Femur (tissue), 1 donor: ENCODE data around the gene CLDN12.
A peak's percentile ranks its signal among the peaks of the same experiment; 100 is the strongest.

Experiments used
- DNase-seq: peaks from one replicate; pipeline ENCODE4 v3.0.0-alpha.2; 2017

Gene CLDN12

DNA sequence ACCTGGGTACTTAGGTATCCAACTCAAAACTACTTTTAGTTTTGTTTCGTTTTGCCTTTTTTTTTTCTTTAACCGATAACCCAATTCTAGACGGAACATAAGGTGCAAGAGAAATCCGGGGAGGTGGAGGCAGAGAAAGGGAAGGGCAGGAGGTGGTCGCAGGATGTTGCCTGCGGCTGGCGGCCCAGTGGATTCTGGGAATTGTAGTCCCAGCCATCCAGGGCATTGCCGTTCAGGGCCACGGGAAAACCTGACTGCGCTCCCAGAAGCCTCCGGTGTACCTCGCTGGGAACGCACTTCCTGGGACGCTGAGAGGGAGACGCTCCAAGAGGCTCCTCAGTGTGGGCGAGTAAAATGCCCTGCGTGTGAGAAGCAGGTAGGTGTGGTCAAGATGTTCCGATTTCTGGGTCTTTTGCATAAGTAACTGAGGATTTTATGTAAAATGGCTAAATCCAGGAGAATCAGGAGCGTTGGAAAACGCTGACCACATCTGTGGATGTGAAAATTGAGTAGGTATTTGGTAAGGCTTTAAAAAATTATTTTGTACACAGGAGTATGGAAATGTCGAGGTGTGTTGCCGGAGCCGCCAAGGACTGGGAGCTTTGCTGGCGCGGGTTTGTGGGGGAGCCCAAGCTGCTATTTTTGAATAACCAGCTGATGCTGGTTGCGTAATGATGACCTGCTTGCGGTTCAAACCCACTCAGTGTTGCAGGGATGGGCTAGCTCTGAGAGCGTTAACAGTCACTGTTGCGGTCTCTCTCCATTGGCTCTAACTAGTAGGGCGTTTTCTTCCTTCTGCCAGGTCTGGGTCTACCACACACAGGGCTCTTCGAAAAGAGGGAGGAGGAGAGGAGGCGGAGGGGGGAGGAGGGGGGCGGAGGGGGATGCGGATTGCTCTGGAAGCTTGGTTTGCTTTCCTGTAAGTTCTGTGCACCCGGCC, at the start of gene CLDN12:
Gene CLDN12 (plus strand): TSS at position 288 of the 940 bp plus-strand sequence. CDS start 9,216 bp downstream, outside the sequence.
- DNase-seq, result peak; percentile 91

DNA sequence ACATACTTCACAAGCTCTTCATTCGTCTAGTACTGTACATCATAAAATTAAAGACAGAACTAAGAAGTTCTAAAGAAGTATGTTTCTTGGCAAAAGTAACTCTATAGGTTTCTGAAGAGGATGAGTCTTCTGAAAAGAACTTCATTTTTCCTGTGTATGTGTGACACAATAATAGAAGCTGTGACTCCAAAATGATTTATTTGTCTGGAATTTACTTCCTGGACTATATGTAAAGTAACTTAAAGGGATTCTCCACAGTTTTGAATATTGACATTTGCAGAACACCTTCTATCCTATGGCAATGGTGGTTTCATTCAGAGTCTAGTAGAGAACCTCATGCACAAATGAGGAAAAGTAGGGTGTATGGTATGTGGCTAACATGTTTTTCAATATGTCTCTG, 19.8 kb upstream of the CLDN12 start:
- DNase-seq, result no peak

DNA sequence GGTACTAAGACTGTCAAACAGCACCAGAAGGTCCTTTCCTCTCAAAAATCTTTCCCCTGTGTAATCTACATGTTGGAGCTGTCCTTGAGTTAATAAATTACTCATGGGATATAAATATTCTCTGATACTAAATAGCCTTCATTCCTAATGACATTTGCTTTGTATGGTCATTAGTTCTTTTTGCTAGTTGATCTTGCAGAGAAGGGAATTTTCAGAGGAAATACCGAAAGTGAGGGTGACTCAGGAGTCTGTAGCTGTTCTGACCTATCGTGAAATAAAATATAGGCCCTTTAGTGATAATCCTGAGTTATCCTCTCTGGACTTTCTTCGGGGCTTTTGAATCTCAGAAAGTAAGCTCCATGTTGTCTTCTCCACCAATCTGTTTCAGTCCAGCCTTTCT, 19.4 kb upstream of the CLDN12 start:
- no peak for DNase-seq

DNA sequence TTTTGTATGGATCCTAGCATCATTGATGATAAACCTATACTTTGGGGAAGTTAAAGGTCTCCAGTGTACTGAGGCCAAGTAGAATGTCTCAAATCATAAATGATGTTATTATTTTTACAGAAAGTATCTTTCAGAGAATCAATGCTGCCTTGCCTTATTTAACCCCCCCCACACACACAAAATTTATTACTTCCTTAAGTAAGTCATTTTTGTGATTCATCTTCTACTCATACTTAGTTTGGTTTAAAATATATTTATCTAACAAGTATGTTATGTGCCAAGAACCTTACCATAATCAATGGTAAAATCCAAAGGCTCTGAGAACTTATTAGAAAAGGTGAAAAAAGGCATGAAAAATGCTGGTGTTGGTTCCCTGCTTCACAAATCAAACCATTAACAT, 18.8 kb upstream of the CLDN12 start:
- no peak for DNase-seq

DNA sequence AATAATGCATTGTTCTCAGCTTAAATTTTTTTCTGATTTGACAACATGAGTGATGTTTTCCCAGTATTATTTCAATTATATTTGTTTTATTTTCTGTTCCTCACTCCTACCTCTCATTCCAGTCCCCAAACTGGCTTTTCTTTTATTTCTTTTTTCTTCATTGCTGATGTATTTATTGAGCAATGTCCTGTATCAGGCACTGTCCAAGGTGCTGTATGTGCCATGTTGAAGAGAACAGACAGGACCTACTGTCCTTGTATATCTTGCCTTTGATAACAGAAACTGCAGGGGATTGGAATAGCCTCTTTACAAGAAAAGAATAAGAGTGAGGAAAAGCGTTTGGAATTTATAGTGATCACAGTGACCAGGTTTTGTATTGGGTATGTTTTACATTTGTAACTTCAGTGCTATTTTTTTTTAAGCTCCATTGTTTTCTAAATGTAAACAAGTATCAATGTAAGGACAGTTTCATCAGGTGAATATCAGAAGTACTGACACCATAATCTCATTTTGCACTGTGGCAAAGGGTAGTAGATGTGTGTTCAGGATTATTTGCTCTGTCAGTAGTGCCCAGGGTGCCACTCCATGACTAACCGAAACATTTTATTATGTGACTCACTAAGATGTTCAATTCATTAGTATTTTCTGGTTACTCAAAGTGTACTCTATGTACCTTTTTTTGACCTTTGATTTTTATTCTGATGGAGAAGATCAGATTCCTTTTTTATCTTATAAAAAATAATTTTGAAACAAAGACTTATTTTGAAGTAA, 15.6 kb upstream of the CLDN12 start:
- DNase-seq, result no peak

DNA sequence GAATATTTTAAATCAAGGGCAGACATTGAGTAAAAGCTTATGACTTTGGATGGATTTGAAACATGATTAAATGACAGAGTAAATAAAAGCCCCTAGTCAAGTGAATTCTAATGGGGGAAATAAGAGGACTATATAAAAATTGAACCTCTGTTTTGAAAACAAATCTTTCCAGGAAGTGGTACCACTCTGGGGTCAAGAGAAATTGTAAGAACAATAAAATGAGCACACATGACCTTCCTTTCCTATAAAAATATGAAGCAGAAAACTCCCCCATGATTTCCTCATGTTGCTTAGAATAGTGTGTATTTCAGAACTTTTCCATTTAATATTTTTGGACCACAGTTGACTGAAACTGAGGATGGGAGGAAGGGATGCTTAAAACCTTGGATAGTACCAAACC, 12.3 kb upstream of the CLDN12 start:
- DNase-seq, result no peak

DNA sequence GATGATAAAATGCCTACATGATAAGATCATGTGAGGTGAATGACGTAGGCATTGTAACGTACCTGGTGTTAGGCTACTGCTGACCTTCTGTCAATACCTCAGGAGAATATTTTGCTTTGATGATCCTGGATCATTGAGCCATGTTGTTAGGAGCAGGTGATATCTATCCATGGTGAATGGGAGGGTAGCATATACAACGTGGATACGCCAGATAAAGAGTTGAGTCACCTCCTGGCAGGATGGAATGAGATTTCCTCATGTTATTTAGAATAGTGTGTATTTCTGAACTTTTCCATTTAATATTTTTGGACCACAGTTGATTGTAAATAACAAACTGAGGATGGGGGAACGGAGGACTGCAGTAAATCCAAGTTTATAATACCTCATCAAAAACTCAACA, 11.8 kb upstream of the CLDN12 start:
- DNase-seq, result no peak

DNA sequence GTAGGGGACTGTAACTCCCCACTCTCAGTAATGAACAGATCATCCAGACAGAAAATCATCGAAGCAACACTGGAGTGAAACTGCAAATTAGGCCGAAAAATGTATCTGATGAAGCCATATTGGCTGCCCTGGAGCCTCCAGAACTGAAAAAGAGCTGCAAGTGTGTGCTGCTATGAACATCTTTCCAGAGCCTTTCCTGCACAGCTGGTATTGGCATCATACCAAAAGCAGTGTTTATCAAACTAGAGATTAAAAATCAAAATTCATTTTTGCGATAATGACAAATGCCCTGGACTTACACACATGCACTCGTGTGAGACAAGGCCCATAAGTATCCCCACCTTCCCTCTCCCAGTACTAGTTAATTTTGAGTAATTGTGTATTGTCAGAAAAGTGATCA, 6.8 kb upstream of the CLDN12 start:
- no peak for DNase-seq

DNA sequence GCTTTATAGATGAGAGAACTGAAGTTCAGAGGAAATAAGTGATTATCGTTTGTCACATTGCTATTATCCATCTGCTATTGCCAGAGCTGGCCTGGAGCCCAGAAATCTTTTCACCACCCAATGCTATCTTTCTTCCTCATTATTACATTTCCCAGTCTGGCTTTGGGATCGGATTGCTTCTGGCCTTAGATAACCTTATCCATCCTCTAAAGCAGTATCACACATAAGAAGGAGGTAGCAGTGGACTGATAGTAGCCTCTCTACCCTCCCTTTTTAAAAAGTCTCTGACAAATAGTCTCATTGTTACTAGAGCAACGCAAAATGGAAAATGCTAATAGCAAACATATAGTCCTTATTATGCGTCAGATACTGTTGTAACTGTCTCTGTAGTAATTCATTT, 1.3 kb upstream of the CLDN12 start:
- no peak for DNase-seq

DNA sequence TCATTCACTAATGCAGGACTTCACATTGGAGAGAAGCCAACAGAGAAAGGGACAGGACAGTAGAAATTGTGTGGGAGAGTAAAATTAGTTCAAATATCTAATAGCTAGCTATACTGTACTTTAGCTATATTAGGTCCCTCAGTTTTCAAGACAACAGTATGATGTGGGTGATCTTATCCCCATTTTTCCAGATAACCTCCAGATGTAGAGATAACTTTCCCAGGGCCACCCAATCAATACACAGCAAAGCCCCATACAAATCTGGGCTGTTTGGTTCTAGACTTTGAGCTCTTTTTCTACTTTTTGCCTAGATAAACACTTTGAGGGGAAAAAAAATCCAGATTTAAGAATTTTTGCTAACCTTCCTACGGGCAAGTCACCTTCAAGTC, 482 bp upstream of the CLDN12 start:
- DNase-seq, result no peak

DNA sequence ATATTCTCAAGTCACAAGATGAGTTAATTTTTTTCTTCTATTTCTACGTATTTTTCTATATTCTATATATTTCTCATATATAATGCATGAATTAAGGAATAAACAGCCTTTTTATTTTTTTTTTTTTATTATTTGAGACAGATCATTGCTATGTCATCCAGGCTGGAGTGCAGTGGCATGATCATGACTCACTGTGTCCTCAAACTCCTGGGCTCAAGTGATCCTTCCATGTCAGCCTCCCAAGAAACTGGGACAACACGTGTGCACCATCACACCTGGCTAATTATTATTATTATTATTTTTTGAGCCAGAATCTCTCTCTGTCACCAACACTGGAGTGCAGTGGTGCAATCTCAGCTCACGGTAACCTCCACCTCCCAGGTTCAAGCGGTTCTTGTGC, 1.5 kb downstream of the CLDN12 start:
- no peak for DNase-seq

DNA sequence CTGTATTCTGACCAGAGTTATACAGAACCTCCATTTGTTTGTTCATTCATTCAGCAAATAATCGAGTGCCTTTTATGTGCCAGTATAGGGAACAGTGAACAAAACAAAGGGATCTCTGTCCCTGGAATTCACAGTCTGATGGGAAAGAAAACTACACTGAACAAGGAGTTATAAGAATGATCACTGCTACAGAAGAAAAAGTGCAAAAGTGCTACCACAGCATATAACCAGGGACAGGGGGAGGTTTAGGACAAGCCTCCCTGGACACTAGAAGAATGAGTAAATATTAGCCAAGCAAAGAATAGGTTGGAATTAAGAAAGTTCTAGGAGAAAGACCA, 4.2 kb downstream of the CLDN12 start:
- no peak for DNase-seq

DNA sequence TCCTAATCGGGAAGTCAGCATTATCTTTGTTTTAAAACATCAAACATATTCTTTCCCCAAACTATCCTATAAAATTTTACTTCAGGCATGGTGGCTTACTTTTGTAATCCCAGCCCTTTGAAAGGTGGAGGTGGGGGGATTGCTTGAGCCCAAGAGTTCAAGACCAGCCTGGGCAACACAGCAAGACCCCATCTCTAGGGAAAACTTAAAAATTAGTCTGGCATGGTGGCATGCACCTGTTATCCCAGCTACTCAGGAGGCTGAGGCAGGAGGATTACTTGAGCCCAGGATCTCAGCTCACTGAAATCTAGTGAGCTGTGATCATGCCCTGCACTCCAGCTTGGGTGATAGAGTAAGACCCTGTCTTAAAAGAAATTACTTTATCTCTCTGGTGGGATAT, 4.9 kb downstream of the CLDN12 start:
- DNase-seq, result no peak

DNA sequence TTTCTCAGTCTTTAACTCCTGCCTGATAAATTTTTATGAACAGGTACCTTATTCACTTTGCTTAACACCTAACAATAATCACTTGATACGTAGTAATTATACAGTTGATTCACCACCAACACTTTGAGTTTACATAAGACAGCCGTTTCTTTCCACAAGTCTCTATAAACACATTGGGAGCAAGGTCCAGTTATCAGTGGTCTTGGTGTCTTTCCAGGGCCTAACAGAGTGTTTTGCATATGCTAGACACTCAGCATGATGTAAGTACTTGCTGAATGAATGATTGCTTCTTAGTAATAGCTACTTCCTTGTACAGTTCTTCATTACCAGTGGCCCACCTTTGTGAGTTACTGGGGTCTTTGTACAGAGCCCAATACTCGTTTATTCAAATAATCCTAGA, 6.4 kb downstream of the CLDN12 start:
- no peak for DNase-seq

DNA sequence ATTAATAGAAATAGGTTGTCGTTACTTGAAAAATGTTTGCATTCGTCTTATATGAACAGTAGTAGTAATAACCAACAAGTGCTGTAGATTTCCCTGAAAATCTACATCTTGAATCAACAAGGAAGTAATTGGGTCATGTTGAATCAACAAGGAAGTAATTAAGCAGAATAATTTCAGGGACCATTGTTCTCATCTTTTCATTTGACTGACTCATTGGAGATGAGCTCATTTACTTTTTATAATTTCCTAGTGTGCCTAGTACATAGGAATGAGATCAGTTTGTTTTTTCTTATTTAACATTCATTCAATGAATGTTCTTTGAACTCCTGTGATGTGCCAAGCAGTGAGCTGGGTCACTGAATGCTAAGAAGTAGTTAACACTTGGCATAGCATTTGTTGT, 8.2 kb downstream of the CLDN12 start:
- DNase-seq, result no peak

DNA sequence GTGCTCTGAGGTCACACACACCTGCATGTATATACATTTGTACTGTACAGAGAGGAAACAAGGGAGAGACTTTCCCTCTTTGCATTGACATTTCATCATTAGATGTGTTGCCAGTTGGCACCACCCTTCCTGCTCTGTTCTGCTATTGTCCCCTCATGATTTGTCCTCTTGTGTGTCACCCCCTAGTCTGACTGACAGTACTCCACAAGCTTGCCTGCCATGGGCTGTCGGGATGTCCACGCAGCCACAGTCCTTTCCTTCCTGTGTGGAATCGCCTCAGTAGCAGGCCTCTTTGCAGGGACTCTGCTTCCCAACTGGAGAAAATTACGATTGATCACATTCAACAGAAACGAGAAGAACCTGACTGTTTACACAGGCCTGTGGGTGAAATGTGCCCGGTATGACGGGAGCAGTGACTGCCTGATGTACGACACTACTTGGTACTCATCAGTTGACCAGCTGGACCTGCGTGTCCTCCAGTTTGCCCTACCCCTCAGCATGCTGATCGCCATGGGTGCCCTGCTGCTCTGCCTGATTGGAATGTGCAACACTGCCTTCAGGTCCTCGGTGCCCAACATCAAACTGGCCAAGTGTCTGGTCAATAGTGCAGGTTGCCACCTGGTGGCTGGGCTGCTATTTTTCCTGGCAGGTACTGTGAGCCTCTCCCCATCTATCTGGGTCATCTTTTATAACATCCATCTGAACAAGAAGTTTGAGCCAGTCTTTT, 9.4 kb downstream of the CLDN12 start:
- DNase-seq, result no peak

DNA sequence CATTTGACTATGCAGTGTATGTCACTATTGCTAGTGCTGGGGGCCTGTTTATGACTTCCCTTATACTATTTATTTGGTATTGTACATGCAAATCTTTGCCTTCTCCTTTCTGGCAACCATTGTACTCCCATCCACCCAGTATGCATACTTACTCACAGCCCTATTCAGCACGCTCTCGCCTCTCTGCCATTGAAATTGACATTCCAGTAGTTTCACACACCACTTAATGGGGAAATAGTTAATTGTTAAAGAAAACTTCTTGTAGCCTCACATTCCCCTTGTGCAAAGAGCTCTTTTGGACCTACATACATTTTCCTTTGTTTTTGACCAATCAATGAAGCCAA, 9.9 kb downstream of the CLDN12 start:
- no peak for DNase-seq

DNA sequence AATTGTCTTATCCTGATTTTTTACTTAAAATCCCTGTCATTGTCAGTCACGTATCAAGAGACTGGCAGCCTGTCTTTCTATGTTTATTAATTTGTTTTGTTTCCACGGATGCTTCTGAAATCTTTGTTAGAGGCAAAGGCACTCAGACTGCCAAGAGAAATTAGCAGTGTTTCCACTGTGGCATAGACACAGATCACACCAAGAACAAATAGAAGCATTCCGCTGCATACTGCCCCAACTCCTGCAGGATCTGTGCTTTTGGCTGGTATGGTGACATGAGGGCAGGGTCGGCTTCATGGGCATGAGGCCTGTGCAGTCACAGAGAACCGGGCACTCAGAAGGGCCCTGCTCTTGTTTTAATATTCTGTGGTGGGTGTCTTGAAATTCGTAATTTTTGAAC, 18.4 kb downstream of the CLDN12 start:
- no peak for DNase-seq

DNA sequence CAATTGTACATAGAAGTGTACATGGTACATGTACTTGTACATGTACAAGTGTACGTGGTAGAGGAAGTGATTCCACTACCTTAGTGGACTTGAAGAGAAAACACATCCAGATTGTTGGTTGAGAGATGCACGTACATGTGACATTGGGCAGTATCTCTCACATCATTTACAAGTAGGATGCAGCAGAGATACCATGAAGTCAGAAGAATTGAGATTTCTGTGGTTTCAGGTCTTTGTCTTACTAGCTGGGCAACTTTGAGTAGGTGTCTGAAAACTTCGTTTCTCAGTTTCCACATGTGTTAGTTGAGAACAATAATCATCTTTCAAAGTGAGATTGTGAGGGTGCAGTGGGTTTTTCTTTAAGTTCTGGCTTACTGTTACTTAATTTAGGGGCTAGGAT, 21.5 kb downstream of the CLDN12 start:
- no peak for DNase-seq

DNA sequence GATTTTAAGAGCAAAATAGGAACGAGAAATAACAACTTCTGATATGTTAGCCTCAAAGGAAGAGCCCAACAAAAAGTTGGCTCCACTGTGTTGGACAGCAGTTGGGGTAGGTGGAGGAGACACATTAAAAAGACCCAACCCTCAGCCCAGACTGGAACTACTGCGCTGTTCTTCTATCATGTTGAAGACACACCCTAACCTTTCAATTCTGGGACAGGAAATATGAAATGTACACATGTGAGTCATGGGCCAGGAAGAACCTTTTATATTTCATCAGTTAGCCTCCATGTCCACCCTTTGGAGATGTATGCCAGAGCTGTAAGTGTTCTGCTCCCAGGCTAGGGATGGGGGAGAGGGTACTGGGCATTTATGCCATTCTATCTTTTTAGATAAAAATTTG, 22.1 kb downstream of the CLDN12 start:
- no peak for DNase-seq

DNA sequence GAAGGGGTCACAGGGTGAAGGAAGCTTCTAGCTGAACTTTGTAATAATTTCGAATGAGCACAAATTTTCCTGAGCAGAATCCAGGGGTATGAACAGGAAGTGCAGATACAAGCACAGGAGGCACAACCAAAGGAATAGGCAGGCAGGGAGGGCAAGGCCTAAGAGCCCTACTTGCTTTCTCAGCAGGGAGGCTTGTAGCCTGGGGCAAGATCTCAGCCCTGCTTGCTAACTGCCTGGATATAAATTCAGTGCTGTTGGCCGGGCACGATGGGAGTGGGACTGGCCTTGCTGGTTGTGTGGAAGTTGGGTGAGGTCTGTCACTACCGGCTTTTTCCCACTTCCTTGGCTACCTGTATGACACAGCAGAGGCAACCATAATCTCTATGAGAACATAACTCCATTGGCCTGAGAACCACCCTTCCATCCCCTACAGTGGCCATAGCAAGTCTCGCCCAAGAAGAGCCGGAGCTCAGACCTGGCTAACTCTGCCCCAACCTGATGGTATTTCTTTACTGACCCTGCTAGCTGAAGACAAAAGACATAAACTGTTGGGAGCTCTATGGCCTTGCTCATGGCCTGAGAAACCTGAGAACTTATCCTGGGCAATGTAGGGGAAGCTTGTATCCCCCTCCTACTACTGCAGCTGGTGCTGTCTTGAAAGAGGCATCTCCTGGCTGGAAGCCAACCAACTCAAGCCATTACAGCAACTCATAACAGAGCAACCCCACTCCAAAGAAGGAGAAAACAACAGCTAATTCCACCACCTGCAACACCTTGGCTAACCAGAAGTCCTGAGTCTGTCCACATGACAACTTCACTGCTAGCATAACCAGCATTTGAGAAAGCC, 27.6 kb downstream of the CLDN12 start:
- DNase-seq, result peak; percentile 36

DNA sequence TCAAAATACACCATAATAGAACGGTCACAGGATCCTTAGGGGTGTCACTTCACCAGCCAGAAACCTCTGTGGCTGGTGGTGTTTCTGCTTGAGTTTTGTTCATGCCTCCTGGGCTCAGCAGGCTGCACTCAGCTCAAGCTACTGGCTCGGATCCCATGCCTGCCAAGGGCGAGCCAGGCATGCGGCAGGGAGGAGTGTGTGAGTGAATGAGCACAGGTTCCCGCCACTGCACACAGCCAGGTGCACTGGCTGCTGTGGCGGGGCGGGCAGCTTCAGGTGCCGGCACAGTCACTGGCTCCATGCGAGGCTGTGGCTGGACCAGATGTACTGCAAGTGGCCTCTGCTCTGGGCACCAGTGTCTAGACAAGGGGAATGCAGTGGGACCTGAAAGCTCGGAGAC, 29.5 kb downstream of the CLDN12 start:
- DNase-seq, result no peak

DNA sequence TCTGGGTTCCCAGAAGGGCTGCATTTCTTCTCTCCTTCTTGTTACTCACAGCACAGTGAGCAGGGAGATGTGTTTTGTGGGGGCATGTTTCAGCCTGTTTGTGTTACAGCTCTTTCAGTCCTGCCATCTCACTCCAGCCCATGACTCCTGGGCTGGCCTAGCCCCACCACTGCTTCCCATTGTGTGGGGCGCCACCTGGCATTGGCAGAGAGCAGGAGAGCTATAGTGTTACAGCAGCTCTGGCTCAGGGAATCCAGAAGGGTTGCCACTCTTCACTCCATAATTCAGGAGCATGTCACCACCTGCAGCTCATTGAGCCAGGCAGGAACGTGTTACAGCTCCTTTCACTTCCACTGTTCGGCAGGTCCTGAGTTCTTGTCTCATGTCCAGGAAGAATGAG, 30.0 kb downstream of the CLDN12 start:
- DNase-seq, result no peak
